SK-N-SH treated with all-trans-retinoic acid at 6 μM for 48 hours (cell line): ENCODE data around the gene ZMIZ1.

Source experiments
- ARNTL ChIP-seq: fragments of 450-650 bp; formaldehyde crosslinking; IDR thresholded peaks from 2 replicates; pipeline ENCODE4 v1.5.0; 2020; ENCODE audit warnings: low read depth, mild to moderate bottlenecking, moderate library complexity, borderline replicate concordance
- CSDC2 ChIP-seq: fragments of 250-450 bp; sonication (Bioruptor Pico); IDR thresholded peaks from 2 replicates; pipeline ENCODE4 v1.5.0; 2020; ENCODE audit warnings: mild to moderate bottlenecking, moderate library complexity
- CSRNP3 ChIP-seq: fragments of 250-450 bp; sonication (Bioruptor Pico); IDR thresholded peaks from 2 replicates; pipeline ENCODE4 v1.5.1; 2021; ENCODE audit warnings: mild to moderate bottlenecking, moderate library complexity
- GLIS3 ChIP-seq: fragments of 250-450 bp; sonication (Bioruptor Pico); IDR thresholded peaks from 2 replicates; pipeline ENCODE4 v1.5.0; 2020; ENCODE audit warnings: mild to moderate bottlenecking, moderate library complexity
- OSR1 ChIP-seq: fragments of 250-450 bp; sonication (Bioruptor Pico); IDR thresholded peaks from 2 replicates; pipeline ENCODE4 v1.8.0; 2022; ENCODE audit warnings: moderate library complexity, mild to moderate bottlenecking, inconsistent platforms
- PATZ1 ChIP-seq: fragments of 250-450 bp; sonication (Bioruptor Pico); IDR thresholded peaks from 2 replicates; pipeline ENCODE4 v1.8.0; 2020; ENCODE audit warnings: mild to moderate bottlenecking, moderate library complexity, borderline replicate concordance
- POU6F1 ChIP-seq: fragments of 250-450 bp; sonication (Bioruptor Pico); IDR thresholded peaks from 2 replicates; pipeline ENCODE4 v1.8.0; 2021; ENCODE audit warnings: low read depth, mild to moderate bottlenecking, moderate library complexity, borderline replicate concordance
- SNAI2 ChIP-seq: fragments of 250-450 bp; sonication (Bioruptor Pico); IDR thresholded peaks from 2 replicates; pipeline ENCODE4 v1.5.0; 2020; ENCODE audit warnings: mild to moderate bottlenecking, moderate library complexity
- TCF4 ChIP-seq: fragments of 250-450 bp; sonication (Bioruptor Pico); IDR thresholded peaks from 2 replicates; pipeline ENCODE4 v1.8.0; 2021; ENCODE audit warnings: mild to moderate bottlenecking, moderate library complexity, borderline replicate concordance
- TOX ChIP-seq: fragments of 250-450 bp; sonication (Bioruptor Pico); IDR thresholded peaks from 2 replicates; pipeline ENCODE4 v1.8.0; 2021; ENCODE audit warnings: mild to moderate bottlenecking, moderate library complexity, borderline replicate concordance
- TSHZ2 ChIP-seq: fragments of 250-450 bp; sonication (Bioruptor Pico); IDR thresholded peaks from 2 replicates; pipeline ENCODE4 v1.5.0; 2020; ENCODE audit warnings: mild to moderate bottlenecking, moderate library complexity
- ZFP3 ChIP-seq: fragments of 250-450 bp; sonication (Bioruptor Pico); IDR thresholded peaks from 2 replicates; pipeline ENCODE4 v1.5.0; 2020; ENCODE audit warnings: mild to moderate bottlenecking, moderate library complexity
- ZFP30 ChIP-seq: fragments of 450-650 bp; formaldehyde crosslinking; IDR thresholded peaks from 2 replicates; pipeline ENCODE4 v1.5.0; 2022; ENCODE audit warnings: mild to moderate bottlenecking, moderate library complexity
- ZNF8 ChIP-seq: fragments of 450-650 bp; formaldehyde crosslinking; IDR thresholded peaks from 2 replicates; pipeline ENCODE4 v1.5.0; 2020; ENCODE audit warnings: mild to moderate bottlenecking, moderate library complexity

GRCh38 chr10:79176052-79176501 is 107.3 kb downstream of the ZMIZ1 start:
- TF ChIP-seq ZNF8 (CRISPR knock-in tag) (no peak), TSHZ2 (no peak), GLIS3 (CRISPR knock-in tag) (no peak), OSR1 (CRISPR knock-in tag) (no peak), ZFP30 (CRISPR knock-in tag) (no peak), PATZ1 (no peak), ARNTL (CRISPR knock-in tag) (no peak), CSDC2 (CRISPR knock-in tag) (no peak), TOX (no peak), TCF4 (CRISPR knock-in tag) (no peak), ZFP3 (CRISPR knock-in tag) (no peak), POU6F1 (CRISPR knock-in tag) (no peak), CSRNP3 (no peak), SNAI2 (CRISPR knock-in tag) (no peak)
